ENCODE data around the gene MYOG. TPM values are rescaled to one million over a fixed set of nuclear protein-coding genes. Genes with fewer than 3 reads are reported as not detected.

Gene MYOG
- not detected for total RNA-seq
- long read RNA-seq = 0 reads

GRCh38 chr1:203085528-203086406, at the start of gene MYOG:
MYOG (minus strand) TSS chr1:203086012; CDS start chr1:203085961, 51 bp downstream.
- Histone ChIP-seq H3K27ac (replicated peaks) (no peak within 1 kb of the TSS), H3K4me3 (no peak within 1 kb of the TSS), H3K27me3 (ENCODE audit: low read depth) (peaks cover 1% of the 10 kb centered on the region), H3K36me3 (no peaks in the 10 kb centered on the region), H3K4me1 (peaks cover 5% of the 10 kb centered on the region), H3K9me3 (replicated peaks) (no peaks in the 10 kb centered on the region)
- DNase-seq = no peak
- intact Hi-C loops (cut with micrococcal nuclease) = no loop called here
- TF ChIP-seq, protein P1, sequence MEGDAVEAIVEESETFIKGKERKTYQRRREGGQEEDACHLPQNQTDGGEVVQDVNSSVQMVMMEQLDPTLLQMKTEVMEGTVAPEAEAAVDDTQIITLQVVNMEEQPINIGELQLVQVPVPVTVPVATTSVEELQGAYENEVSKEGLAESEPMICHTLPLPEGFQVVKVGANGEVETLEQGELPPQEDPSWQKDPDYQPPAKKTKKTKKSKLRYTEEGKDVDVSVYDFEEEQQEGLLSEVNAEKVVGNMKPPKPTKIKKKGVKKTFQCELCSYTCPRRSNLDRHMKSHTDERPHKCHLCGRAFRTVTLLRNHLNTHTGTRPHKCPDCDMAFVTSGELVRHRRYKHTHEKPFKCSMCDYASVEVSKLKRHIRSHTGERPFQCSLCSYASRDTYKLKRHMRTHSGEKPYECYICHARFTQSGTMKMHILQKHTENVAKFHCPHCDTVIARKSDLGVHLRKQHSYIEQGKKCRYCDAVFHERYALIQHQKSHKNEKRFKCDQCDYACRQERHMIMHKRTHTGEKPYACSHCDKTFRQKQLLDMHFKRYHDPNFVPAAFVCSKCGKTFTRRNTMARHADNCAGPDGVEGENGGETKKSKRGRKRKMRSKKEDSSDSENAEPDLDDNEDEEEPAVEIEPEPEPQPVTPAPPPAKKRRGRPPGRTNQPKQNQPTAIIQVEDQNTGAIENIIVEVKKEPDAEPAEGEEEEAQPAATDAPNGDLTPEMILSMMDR (IDR thresholded peaks at IDR 0.05; ENCODE audit: borderline replicate concordance) = no peak

GRCh38 chr1:203133970-203134725, 48.3 kb upstream of the MYOG start:
- H3K27ac ChIP-seq (replicated peaks) = no peak overlapping the region
- DNase-seq = no peak
- H3K36me3 ChIP-seq = no peaks in the 10 kb centered on the region
- H3K4me3 ChIP-seq = no peak overlapping the region
- no peaks in the 10 kb centered on the region for H3K27me3 ChIP-seq (ENCODE audit: low read depth)
- intact Hi-C loops (cut with micrococcal nuclease) = no loop called here
- no peaks in the 10 kb centered on the region for H3K9me3 ChIP-seq (replicated peaks)
- H3K4me1 ChIP-seq = peaks cover 27% of the 10 kb centered on the region
- TF ChIP-seq, protein P1 (IDR thresholded peaks at IDR 0.05; ENCODE audit: borderline replicate concordance) = no peak

GRCh38 chr1:203131548-203132200, 45.9 kb upstream of the MYOG start:
- TF ChIP-seq, protein P1 (IDR thresholded peaks at IDR 0.05; ENCODE audit: borderline replicate concordance) = no peak
- H3K27ac ChIP-seq (replicated peaks) = peak overlapping the region; percentile 89
- no peaks in the 10 kb centered on the region for H3K36me3 ChIP-seq
- peaks cover 20% of the 10 kb centered on the region for H3K27me3 ChIP-seq (ENCODE audit: low read depth)
- DNase-seq = no peak
- no peak overlapping the region for H3K4me3 ChIP-seq
- H3K9me3 ChIP-seq (replicated peaks) = no peaks in the 10 kb centered on the region
- intact Hi-C loops (cut with micrococcal nuclease) = no loop called here
- H3K4me1 ChIP-seq = peaks cover 52% of the 10 kb centered on the region

DNA sequence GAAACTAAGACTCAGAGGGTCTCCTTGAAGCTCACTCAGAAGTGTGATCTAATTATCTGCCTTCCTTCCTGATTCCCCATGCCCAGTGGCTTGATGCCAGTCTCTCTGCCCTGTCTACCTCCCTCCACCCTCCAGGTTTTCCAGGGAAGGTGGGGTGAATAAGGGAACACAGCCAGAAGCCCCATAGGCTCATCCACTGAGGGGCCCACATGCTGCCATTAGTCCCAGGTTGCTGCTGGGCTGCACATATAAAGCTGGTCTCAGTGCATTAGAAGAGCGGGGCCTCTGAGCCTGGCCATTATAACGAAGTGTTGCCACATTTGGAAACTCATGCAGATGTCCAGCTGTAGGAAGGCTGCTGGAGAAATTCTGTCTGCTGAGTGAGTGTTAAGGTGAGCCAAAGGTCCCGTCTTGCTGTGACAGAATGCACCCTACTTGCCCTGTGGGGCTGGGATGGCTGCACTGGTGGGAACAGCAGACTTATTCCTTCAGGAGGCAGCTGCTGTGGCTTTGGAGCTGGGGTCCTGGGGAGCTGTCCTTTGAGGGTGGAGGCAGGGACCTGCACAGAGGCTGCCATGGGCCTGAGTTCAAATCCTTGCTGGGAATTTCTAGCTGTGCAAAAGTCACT, 44.7 kb upstream of the MYOG start:
- peaks cover 61% of the 10 kb centered on the region for H3K4me1 ChIP-seq
- no peak for DNase-seq
- no peaks in the 10 kb centered on the region for H3K36me3 ChIP-seq
- TF ChIP-seq, protein P1 (IDR thresholded peaks at IDR 0.05; ENCODE audit: borderline replicate concordance) = no peak
- peak overlapping the region; percentile 89 for H3K27ac ChIP-seq (replicated peaks)
- H3K27me3 ChIP-seq (ENCODE audit: low read depth) = peaks cover 29% of the 10 kb centered on the region
- no peaks in the 10 kb centered on the region for H3K9me3 ChIP-seq (replicated peaks)
- intact Hi-C loops (cut with micrococcal nuclease) = no loop called here
- peak overlapping the region; percentile 64 for H3K4me3 ChIP-seq
